ENCODE data around the gene ATPAF2.

ATPAF2 gene

DNA sequence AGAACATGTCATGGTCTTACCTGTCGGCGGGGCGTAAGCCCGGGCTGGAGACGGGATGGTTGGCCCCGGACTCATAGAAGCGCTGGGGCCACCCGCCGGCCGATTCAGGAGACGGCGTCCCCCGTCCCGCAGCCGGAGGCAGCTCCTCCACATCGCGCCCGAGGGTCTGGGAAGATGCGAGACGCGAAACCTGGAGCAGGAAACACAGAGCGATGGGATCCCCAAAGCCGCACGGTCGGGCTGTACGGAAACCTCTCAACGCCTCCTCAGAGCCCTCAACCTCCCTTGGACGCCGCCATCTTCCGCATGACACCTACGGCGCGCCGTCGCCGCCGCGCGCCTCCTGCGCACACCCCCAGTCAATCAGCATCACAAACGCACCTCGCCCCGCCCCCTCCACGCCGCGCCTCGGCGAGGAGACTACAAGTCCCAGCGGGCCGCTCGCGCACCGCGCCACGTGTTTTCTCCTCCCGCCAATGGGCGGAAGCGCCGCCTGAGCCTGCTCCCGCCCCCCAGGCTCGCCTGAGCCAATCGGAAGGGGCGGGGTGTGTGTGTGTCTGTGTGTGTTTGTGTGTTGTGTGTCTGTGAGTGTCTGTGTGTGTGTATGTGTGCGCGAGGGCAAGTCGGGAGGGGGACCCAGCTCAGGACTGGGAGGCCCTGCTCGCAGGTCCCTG, at the start of gene ATPAF2, which contains the start of gene GID4:
TSS of gene ATPAF2 (minus strand) at position 308 of the 674 bp plus-strand sequence. CDS start at position 153, 155 bp downstream.
TSS of gene GID4 (plus strand) at position 548 of the 674 bp plus-strand sequence. CDS start at position 605, 57 bp downstream.
- DNase-seq = peak; percentile 100
- no peaks in the 10 kb centered on the region for H3K9me3 Mint-ChIP-seq
- peak within 1 kb of the TSS; percentile 99 for H3K4me3 Mint-ChIP-seq
- peaks cover 53% of the 10 kb centered on the region for H3K4me1 Mint-ChIP-seq
- peak within 1 kb of the TSS; percentile 97 for H3K27ac Mint-ChIP-seq
- TF ChIP-seq, protein P1, sequence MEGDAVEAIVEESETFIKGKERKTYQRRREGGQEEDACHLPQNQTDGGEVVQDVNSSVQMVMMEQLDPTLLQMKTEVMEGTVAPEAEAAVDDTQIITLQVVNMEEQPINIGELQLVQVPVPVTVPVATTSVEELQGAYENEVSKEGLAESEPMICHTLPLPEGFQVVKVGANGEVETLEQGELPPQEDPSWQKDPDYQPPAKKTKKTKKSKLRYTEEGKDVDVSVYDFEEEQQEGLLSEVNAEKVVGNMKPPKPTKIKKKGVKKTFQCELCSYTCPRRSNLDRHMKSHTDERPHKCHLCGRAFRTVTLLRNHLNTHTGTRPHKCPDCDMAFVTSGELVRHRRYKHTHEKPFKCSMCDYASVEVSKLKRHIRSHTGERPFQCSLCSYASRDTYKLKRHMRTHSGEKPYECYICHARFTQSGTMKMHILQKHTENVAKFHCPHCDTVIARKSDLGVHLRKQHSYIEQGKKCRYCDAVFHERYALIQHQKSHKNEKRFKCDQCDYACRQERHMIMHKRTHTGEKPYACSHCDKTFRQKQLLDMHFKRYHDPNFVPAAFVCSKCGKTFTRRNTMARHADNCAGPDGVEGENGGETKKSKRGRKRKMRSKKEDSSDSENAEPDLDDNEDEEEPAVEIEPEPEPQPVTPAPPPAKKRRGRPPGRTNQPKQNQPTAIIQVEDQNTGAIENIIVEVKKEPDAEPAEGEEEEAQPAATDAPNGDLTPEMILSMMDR (IDR thresholded peaks at IDR 0.05) = no peak
- peaks cover 6% of the 10 kb centered on the region for H3K27me3 Mint-ChIP-seq (ENCODE audit: low read depth, poor library complexity)
- no peaks in the 10 kb centered on the region for H3K36me3 Mint-ChIP-seq (ENCODE audit: low read depth)

DNA sequence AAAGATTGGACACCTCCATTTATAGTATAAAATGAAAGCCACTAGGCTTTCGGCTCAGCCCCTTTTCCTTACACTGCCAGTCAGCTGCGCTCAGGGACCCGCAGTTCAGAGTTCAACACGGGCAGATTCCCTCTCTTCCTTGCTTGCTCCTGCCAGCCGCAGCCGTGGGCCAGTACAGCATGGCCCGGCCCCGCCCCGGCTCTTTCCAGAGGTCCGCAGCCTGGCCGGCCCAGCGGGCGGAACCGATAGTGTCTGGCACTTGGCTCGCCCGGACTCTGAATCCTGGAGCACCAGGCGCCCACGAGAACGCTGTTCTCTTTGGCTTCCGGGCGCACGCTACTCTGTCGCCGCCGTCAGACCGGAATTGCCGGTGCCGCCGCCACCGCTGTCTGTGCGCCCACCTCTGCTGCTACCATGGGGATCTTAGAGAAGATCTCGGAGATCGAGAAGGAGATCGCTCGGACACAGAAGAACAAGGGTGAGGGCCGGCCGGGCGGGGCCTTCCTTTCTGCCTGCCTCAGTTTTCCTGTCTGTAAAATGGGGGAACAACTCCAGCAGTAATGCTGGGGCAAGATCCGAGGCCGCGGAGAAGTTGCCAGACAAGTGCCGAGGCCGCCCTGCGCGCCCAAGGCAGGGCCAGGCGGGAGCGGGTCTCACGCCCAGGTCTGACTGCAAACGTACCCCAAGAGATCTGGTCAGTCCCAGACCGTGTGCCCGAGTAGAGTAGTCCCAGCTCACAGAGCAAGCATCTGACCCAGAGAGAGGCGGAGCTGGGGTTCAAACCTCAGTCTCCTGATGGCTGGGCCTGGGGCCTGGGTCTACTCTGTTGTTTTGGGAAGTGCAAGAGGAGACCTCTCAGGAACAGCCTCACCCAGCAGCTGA, 48.9 kb upstream of the ATPAF2 start, which contains the start of gene DRG2:
TSS of gene DRG2 (plus strand) at position 339 of the 882 bp plus-strand sequence. CDS start at position 415, 76 bp downstream.
- Mint-ChIP-seq H3K9me3 (no peaks in the 10 kb centered on the region), H3K4me1 (peaks cover 19% of the 10 kb centered on the region), H3K27me3 (ENCODE audit: low read depth, poor library complexity) (peaks cover 7% of the 10 kb centered on the region), H3K27ac (peak within 1 kb of the TSS; percentile 98), H3K4me3 (peak within 1 kb of the TSS; percentile 99), H3K36me3 (ENCODE audit: low read depth) (peaks cover 11% of the 10 kb centered on the region)
- peak; percentile 97 for DNase-seq
- TF ChIP-seq, protein P1 (IDR thresholded peaks at IDR 0.05) = no peak

DNA sequence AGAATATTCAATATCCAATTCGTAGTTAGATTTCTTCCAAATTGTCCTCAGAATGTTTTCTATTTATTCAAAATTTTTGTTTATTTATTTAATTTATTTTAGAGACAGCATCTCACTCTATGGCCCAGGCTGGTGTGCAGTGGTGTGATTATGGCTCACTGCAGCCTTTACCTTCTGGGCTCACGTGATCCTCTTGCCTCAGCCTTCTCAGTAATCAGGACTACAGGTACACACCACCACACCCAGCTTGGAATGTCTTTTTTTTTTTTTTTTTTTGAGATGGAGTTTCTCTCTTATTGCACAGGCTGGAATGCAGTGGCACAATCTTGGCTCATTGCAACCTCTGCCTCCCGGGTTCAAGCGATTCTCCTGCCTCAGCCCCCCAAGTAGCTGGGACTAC, 45.3 kb upstream of the ATPAF2 start:
- TF ChIP-seq, protein P1 (IDR thresholded peaks at IDR 0.05) = no peak
- Mint-ChIP-seq H3K36me3 (ENCODE audit: low read depth) (no peaks in the 10 kb centered on the region), H3K4me3 (no peak overlapping the region), H3K9me3 (no peaks in the 10 kb centered on the region), H3K27me3 (ENCODE audit: low read depth, poor library complexity) (peaks cover 14% of the 10 kb centered on the region), H3K4me1 (peaks cover 19% of the 10 kb centered on the region), H3K27ac (no peak overlapping the region)
- DNase-seq = no peak

DNA sequence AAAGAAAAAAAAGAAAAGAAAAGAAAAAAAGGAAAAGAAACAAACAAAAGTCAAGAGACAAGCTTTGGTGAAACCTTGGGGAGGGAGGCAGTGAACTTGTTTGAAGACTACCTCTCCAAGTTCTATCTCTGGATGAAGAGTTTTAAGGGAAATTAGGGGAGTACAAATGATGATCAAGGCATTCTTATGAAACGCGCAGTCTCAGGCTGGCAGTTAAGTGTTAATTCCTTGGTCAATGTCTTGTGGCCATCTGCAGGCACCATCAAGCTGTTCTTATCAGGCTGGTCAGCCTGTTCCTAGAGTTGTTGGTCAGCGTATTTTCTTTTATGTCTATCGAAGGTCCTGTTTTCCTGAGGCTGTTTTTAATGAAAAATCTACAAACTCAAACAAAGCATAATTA, 40.6 kb upstream of the ATPAF2 start:
- Mint-ChIP-seq H3K36me3 (ENCODE audit: low read depth) (no peaks in the 10 kb centered on the region), H3K4me1 (no peaks in the 10 kb centered on the region)
- TF ChIP-seq, protein P1 (IDR thresholded peaks at IDR 0.05) = no peak

DNA sequence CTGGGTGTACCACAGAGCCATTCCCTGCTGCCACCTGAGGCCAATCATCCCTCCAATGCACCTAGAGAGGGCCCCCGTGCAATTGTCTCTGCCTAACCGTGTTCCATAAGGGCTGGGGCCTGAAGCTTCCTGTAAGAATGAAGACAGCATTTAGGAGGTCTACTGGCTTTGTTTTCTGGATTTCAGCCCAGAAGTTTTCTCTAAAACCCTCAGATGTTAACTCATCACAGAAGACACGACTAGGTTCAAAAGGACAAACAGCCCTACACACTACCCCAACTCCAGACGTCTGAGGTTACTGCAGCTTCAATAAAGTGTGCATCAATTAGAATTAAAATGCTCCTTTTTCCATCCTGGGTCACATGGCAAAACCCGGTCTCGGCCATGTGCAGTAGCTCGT, 38.0 kb upstream of the ATPAF2 start:
- H3K4me3 Mint-ChIP-seq = no peak overlapping the region
- H3K4me1 Mint-ChIP-seq = peaks cover 1% of the 10 kb centered on the region
- TF ChIP-seq, protein P1 (IDR thresholded peaks at IDR 0.05) = no peak
- no peak overlapping the region for H3K27ac Mint-ChIP-seq
- H3K36me3 Mint-ChIP-seq (ENCODE audit: low read depth) = no peaks in the 10 kb centered on the region
- DNase-seq = no peak
- no peaks in the 10 kb centered on the region for H3K9me3 Mint-ChIP-seq
- H3K27me3 Mint-ChIP-seq (ENCODE audit: low read depth, poor library complexity) = peaks cover 27% of the 10 kb centered on the region

More for the DNA sequence above, 40.6 kb upstream of the ATPAF2 start:
- Mint-ChIP-seq H3K9me3 (no peaks in the 10 kb centered on the region), H3K27ac (no peak overlapping the region), H3K4me3 (no peak overlapping the region), H3K27me3 (ENCODE audit: low read depth, poor library complexity) (peaks cover 27% of the 10 kb centered on the region)
- DNase-seq = no peak

Measured in nephron progenitor cell (in vitro differentiated cells).